ENCODE results near the gene PDIA3. TPM values are rescaled to one million over a fixed set of nuclear protein-coding genes. Genes with fewer than 3 reads are reported as not detected.
"Not testable (repeated sequence)": the region's sequence is repeated elsewhere in the genome, so short reads cannot be mapped to it uniquely, and the experiment has no call there.

PDIA3 gene
- total and polyA plus RNA-seq, 2 donors (not counting 1 experiment from before 2014, with no cell fraction given) = 120 to 528 TPM

DNA sequence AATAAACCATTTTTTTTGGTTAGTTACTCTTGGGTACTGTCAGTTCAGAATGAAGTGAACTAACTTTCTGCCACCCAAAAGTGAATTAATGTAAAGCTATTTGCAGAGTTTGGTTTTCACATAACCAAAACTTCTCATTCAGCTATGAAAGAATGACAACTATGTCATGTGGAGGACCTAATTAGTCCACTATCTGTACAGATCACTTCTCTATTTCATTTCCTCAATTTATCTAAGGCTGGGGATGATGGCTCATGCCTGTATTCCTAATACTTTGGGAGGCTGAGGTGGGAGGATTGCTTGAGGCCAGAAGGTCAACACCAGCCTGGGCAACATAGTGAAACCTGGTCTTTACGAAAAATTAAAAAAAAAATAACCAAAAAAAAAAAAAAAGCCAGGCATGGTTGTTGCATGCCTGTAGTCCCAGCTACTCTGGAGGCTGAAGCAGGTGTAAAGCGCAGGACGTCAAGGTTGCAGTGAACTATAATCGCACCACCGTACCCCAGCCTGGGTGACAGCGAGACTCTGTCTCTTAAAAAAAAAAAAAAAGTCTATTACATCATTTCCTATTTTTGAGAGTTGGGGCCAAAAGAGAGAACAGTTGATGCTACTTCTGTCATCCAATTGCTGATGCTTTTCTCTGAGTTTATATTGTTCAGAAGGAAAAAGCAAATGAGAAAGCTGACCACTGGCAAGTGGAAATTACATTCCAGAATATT lies 62.9 kb downstream of the PDIA3 start:
- TF ChIP-seq, protein P1, sequence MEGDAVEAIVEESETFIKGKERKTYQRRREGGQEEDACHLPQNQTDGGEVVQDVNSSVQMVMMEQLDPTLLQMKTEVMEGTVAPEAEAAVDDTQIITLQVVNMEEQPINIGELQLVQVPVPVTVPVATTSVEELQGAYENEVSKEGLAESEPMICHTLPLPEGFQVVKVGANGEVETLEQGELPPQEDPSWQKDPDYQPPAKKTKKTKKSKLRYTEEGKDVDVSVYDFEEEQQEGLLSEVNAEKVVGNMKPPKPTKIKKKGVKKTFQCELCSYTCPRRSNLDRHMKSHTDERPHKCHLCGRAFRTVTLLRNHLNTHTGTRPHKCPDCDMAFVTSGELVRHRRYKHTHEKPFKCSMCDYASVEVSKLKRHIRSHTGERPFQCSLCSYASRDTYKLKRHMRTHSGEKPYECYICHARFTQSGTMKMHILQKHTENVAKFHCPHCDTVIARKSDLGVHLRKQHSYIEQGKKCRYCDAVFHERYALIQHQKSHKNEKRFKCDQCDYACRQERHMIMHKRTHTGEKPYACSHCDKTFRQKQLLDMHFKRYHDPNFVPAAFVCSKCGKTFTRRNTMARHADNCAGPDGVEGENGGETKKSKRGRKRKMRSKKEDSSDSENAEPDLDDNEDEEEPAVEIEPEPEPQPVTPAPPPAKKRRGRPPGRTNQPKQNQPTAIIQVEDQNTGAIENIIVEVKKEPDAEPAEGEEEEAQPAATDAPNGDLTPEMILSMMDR (conservative IDR thresholded peaks at IDR 0.05 in 1 of 2, IDR thresholded peaks at IDR 0.05 in 1 of 2; ENCODE audit: low read depth in 1 of 2, low read length in 2 of 2) = no peak
- TF ChIP-seq EZH2 (IDR thresholded peaks at IDR 0.05; ENCODE audit: low read length, missing control alignments) = no peak
- H3K36me3 ChIP-seq (ENCODE audit: control insufficient read depth, insufficient read depth, low read length) = peaks cover 16% of the 10 kb centered on the region
- H3K27ac ChIP-seq (ENCODE audit: insufficient read depth, low read length) = no peak overlapping the region
- DNase-seq (ENCODE audit: low read depth in 2 of 2) = no peak
- H3K79me2 ChIP-seq (ENCODE audit: control insufficient read depth, insufficient read depth, low read length) = no peaks in the 10 kb centered on the region
- H3K4me3 ChIP-seq (replicated peaks in 1 of 4; ENCODE audit: control extremely low read depth in 1 of 4, insufficient read depth in 1 of 4, low read depth in 3 of 4, low read length in 4 of 4) = no peak overlapping the region
- no peaks in the 10 kb centered on the region for H3K27me3 ChIP-seq (ENCODE audit: control insufficient read depth, insufficient read depth, low read length)
- H3K4me1 ChIP-seq (ENCODE audit: control insufficient read depth, extremely low read depth, insufficient read depth, low read length) = no peaks in the 10 kb centered on the region
- H3K9ac ChIP-seq (ENCODE audit: insufficient read depth, low read length) = no peak overlapping the region
- H2AFZ ChIP-seq (ENCODE audit: low read length) = no peak overlapping the region
- H3K9me3 ChIP-seq (ENCODE audit: control insufficient read depth, insufficient read depth, low read depth, low read length) = no peaks in the 10 kb centered on the region
- H4K20me1 ChIP-seq (ENCODE audit: control insufficient read depth, extremely low read depth, insufficient read depth, low read length) = no peaks in the 10 kb centered on the region
- no peak overlapping the region for H3K4me2 ChIP-seq (ENCODE audit: extremely low read depth, insufficient read depth, low read length)

DNA sequence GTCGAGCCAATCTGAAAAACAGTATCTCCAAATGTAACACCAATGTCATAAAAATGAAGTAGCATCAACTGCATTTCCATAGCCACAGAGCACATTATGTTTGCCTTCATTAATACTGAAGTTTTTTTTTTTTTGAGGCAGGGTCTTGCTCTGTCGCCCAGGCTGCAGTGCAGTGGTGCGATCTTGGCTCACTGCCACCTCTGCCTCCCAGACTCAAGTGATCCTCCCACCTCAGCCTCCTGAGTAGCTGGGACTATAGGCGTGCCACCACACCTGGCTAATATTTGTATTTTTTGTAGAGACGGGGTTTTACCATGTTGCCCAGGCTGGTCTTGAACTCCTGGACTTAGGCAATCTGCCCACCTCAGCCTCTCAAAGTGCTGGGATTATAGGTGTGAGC lies 68.8 kb downstream of the PDIA3 start:
- H3K79me2 ChIP-seq (ENCODE audit: control insufficient read depth, insufficient read depth, low read length) = peaks cover 22% of the 10 kb centered on the region
- H3K36me3 ChIP-seq (ENCODE audit: control insufficient read depth, insufficient read depth, low read length) = peaks cover 11% of the 10 kb centered on the region
- H3K4me3 ChIP-seq (replicated peaks in 1 of 4; ENCODE audit: control extremely low read depth in 1 of 4, insufficient read depth in 1 of 4, low read depth in 3 of 4, low read length in 4 of 4); H2AFZ ChIP-seq (ENCODE audit: low read length); H3K9ac ChIP-seq (ENCODE audit: insufficient read depth, low read length); H3K4me1 ChIP-seq (ENCODE audit: control insufficient read depth, extremely low read depth, insufficient read depth, low read length); H3K4me2 ChIP-seq (ENCODE audit: extremely low read depth, insufficient read depth, low read length); H3K27ac ChIP-seq (ENCODE audit: insufficient read depth, low read length); H3K27me3 ChIP-seq (ENCODE audit: control insufficient read depth, insufficient read depth, low read length); DNase-seq (ENCODE audit: low read depth in 2 of 2); H3K9me3 ChIP-seq (ENCODE audit: control insufficient read depth, insufficient read depth, low read depth, low read length); H4K20me1 ChIP-seq (ENCODE audit: control insufficient read depth, extremely low read depth, insufficient read depth, low read length): not testable (repeated sequence)

DNA sequence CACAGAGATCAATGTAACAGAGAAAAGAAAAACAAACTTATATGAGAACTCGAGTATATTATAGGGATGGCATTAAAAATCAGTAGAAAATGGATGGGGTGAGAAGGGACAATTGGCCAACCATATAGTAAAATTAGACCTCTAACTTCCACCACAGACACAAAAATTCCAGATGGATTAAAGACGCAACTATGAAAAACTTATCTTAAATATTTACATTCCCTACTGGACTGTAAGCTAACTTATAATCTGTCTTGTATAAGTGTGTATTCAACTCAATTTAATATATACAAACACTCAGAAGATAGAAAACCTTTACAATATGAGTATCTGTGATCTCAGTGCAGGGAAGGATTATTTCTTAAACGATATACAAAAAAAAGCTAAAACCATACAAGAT lies 75.3 kb downstream of the PDIA3 start:
- Histone ChIP-seq H3K36me3 (ENCODE audit: control insufficient read depth, insufficient read depth, low read length) (no peaks in the 10 kb centered on the region), H3K79me2 (ENCODE audit: control insufficient read depth, insufficient read depth, low read length) (peaks cover 54% of the 10 kb centered on the region), H3K9me3 (ENCODE audit: control insufficient read depth, insufficient read depth, low read depth, low read length) (no peaks in the 10 kb centered on the region), H4K20me1 (ENCODE audit: control insufficient read depth, extremely low read depth, insufficient read depth, low read length) (no peaks in the 10 kb centered on the region), H3K27me3 (ENCODE audit: control insufficient read depth, insufficient read depth, low read length) (no peaks in the 10 kb centered on the region), H3K9ac (ENCODE audit: insufficient read depth, low read length) (no peak overlapping the region), H3K4me2 (ENCODE audit: extremely low read depth, insufficient read depth, low read length) (peak overlapping the region; percentile 39), H3K27ac (ENCODE audit: insufficient read depth, low read length) (peak overlapping the region; percentile 17), H2AFZ (ENCODE audit: low read length) (no peak overlapping the region), H3K4me3 (replicated peaks in 1 of 4; ENCODE audit: control extremely low read depth in 1 of 4, insufficient read depth in 1 of 4, low read depth in 3 of 4, low read length in 4 of 4) (peak overlapping the region in 3 of 4 experiments; percentile 28 to 39 (median 33)), H3K4me1 (ENCODE audit: control insufficient read depth, extremely low read depth, insufficient read depth, low read length) (no peaks in the 10 kb centered on the region)
- no peak for TF ChIP-seq EZH2 (IDR thresholded peaks at IDR 0.05; ENCODE audit: low read length, missing control alignments)
- TF ChIP-seq, protein P1 (conservative IDR thresholded peaks at IDR 0.05 in 1 of 2, IDR thresholded peaks at IDR 0.05 in 1 of 2; ENCODE audit: low read depth in 1 of 2, low read length in 2 of 2) = no peak
- peak in 1 of 2 donors; percentile 61 for DNase-seq (ENCODE audit: low read depth in 2 of 2)

Other genes starting within 250 kb of the PDIA3 start
- gene MAP1A, start 228.8 kb upstream of the PDIA3 start, total RNA-seq = 70.4 and 201 TPM in 2 replicates
- gene MAP1A, start 228.8 kb upstream of the PDIA3 start, polyA plus RNA-seq = 51.2 and 66.1 TPM in 2 replicates
- 27.0 and 40.8 TPM in 2 replicates for gene PPIP5K1, start 156.2 kb upstream of the PDIA3 start, total RNA-seq
- gene PPIP5K1, start 156.2 kb upstream of the PDIA3 start, polyA plus RNA-seq = 19.6 and 21.2 TPM in 2 replicates
- not detected in 2 replicates for gene CKMT1B, start 152.4 kb upstream of the PDIA3 start, total RNA-seq
- 0.03 TPM in 1 of 2 replicates, not detected in the other for gene CKMT1B, start 152.4 kb upstream of the PDIA3 start, polyA plus RNA-seq
- under 0.01 and 0.17 TPM in 2 replicates for gene STRC, start 127.6 kb upstream of the PDIA3 start, total RNA-seq
- not detected in 2 replicates for gene STRC, start 127.6 kb upstream of the PDIA3 start, polyA plus RNA-seq
- 1.0 and 2.3 TPM in 2 replicates for gene CATSPER2, start 97.6 kb upstream of the PDIA3 start, total RNA-seq
- 0.84 and 0.85 TPM in 2 replicates for gene CATSPER2, start 97.6 kb upstream of the PDIA3 start, polyA plus RNA-seq
- gene CKMT1A, start 52.6 kb upstream of the PDIA3 start, total RNA-seq = not detected in 2 replicates
- 0.03 TPM in 1 of 2 replicates, not detected in the other for gene CKMT1A, start 52.6 kb upstream of the PDIA3 start, polyA plus RNA-seq
- gene ELL3, start 30.5 kb downstream of the PDIA3 start, total RNA-seq = 6.7 and 10.1 TPM in 2 replicates
- 0.86 and 1.5 TPM in 2 replicates for gene ELL3, start 30.5 kb downstream of the PDIA3 start, polyA plus RNA-seq
- 371 and 422 TPM in 2 replicates for gene SERF2, start 45.9 kb downstream of the PDIA3 start, total RNA-seq
- 1,159 and 1,227 TPM in 2 replicates for gene SERF2, start 45.9 kb downstream of the PDIA3 start, polyA plus RNA-seq
- gene SERINC4, start 53.8 kb downstream of the PDIA3 start, total RNA-seq = under 0.01 and 0.17 TPM in 2 replicates
- 0.06 and 0.08 TPM in 2 replicates for gene SERINC4, start 53.8 kb downstream of the PDIA3 start, polyA plus RNA-seq
- 8.6 and 9.2 TPM in 2 replicates for gene HYPK, start 54.2 kb downstream of the PDIA3 start, total RNA-seq
- gene HYPK, start 54.2 kb downstream of the PDIA3 start, polyA plus RNA-seq = 8.7 and 12.8 TPM in 2 replicates
- gene MFAP1, start 78.3 kb downstream of the PDIA3 start, total RNA-seq = 28.4 and 31.1 TPM in 2 replicates
- gene MFAP1, start 78.3 kb downstream of the PDIA3 start, polyA plus RNA-seq = 41.4 and 45.0 TPM in 2 replicates
- 4.6 and 5.8 TPM in 2 replicates for gene WDR76, start 80.6 kb downstream of the PDIA3 start, total RNA-seq
- 11.6 and 22.4 TPM in 2 replicates for gene WDR76, start 80.6 kb downstream of the PDIA3 start, polyA plus RNA-seq

Data from fibroblast of lung (primary cell).